ENCODE measurements around the gene DIP2C.
"Not testable (repeated sequence)": the region's sequence is repeated elsewhere in the genome, so short reads cannot be mapped to it uniquely, and the experiment has no call there.

Gene DIP2C

DNA sequence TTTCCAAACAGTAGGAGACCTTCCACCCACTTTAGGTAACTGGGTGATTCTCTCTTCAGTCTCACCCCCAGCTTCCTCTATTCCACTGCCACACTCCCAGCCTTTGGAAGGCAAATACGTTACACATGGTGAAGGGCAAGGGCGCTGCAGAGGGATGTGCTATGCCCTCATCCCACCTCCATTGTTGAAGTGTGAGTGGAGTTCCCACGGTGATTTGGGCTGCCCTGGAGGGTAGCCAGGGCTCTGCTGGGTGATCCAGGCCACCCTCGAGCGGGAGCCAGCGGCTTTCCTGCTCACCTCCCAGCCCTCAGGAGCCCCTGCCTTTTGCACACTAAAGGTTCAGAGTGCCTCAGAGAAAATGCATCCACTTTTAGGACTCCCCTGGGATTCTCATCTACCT, 373.1 kb downstream of the DIP2C start:
- DNase-seq, result no peak

DNA sequence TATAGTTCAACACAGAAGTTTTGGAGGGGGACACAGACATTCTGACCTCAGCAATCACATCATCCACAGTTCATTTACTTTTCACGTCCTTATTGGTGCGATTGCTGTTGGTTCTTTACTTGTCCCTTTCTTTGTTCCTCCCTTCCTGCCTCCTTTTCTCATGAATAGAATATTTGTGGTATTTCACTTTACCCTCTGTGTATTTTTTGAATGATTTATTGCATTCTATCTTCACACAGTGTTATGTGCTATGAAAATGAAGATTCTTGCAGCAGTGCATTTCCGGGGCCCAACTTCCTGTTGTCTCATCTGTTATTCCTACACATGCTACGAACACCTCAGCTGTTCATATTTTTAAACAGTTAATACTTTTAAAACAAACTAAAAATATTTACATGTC, 374.6 kb downstream of the DIP2C start:
- no peak for DNase-seq

DNA sequence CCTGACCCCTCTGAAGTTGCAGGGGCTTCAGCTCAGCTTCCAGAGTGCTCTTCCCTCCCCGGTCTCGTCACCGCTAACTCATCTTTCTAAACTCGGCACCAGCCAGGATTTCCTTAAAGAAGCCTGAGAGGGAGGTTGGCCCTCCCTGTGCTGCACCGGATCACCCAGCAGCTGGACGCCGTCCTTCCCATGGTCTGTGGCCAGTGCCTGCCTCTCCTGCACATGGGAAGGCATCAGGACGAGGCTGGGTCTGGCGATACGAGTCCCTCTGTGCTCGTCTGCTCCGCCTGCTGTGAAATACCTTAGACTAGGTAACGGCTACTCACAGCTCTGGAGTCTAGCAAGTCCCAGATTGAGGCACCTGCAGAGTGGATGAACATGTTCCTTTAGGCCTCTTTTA, 375.1 kb downstream of the DIP2C start:
- DNase-seq, result no peak

GRCh38 chr10:311901-312665, 377.4 kb downstream of the DIP2C start:
- no peak for DNase-seq

- DNase-seq, result no peak
Observed at GRCh38 chr10:310976-311639, 378.4 kb downstream of the DIP2C start.

- no peak for DNase-seq
Observed at GRCh38 chr10:310371-310770, 379.1 kb downstream of the DIP2C start.

- DNase-seq, result no peak
Observed at GRCh38 chr10:308572-309085, 380.8 kb downstream of the DIP2C start.

DNA sequence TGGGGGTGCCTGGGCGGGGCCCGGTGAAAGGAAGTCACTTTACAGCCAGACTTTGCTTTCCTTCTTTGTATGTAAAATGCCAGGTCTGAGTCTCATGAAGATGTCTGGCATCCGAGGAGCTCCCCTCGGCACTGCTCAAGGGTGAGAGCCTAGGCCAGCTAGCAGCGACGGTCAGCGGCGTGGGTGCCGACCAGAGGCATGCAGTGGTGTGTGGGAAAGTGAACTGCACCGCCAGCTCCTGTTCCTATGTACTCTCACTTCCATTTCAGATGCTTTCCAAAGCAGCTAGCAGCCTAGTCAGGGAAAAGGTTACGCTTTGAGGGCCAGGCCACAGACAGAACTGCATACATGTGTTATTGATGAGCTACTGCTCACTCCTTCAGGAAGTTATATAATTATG, 381.4 kb downstream of the DIP2C start:
- DNase-seq, result no peak

DNA sequence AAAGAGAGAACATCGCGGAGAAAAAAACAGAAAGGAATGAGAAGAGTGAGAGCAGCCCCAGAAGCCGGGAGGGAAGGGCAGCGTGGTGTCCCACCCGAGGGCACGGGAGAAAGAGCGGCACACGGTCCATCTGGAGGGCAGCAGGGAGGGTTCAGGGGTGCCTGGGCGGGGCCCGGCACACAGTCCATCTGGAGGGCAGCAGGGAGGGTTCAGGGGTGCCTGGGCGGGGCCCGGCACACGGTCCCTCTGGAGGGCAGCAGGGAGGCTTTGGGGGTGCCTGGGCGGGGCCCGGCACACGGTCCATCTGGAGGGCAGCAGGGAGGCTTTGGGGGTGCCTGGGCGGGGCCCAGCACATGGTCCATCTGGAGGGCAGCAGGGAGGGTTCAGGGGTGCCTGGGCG, 381.8 kb downstream of the DIP2C start:
- no peak for DNase-seq

DNA sequence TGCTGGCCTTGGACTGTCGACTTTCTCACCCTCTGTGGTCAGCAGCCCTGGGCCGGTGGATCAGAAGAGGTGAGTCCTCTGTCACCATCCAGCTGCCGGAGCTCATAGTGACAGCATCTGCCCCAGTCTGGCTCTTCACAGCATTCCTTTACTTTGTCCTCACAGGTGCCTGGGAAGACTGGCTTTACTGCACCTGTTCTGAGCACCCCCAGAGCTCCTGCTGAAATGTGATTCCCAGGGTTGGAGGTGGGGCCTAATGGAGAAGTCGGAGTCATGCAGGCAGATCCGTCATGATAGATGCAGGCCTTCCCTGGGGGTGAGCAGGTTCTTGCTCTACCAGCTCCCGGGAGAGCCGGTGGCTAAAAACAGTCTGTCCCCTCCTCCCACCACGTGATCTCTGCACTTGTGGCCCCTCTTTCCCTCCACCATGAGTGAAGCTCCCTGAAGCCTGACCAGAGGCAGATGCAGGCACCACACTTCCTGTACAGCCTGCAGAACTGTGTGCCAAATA, 382.7 kb downstream of the DIP2C start:
- DNase-seq, result no peak

GRCh38 chr10:306007-306674, 383.3 kb downstream of the DIP2C start:
- DNase-seq, result no peak

GRCh38 chr10:305034-305433, 384.4 kb downstream of the DIP2C start:
- no peak for DNase-seq

- DNase-seq, result no peak
Observed at GRCh38 chr10:301536-301935, 387.9 kb downstream of the DIP2C start.

- not testable (repeated sequence) for DNase-seq
Observed at GRCh38 chr10:300580-300979, 388.9 kb downstream of the DIP2C start.

DNA sequence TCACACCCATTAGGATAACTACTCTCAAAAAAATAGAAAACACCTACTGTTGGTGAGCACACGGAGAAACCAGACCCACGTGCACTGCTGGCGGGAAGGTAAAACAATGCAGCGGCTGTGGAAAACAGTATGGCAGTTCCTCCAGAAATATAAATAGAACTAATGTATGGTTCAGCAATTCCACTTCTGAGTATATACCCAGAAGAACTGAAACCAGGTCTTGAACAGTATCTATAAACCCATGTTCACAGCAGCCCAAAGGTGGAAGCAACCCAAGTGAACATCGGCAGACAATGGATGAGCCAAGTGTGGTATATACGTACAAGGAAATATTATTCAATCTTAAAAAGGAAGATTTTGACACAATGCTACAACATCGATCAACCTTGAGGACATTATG, 389.5 kb downstream of the DIP2C start:
- DNase-seq, result no peak

GRCh38 chr10:299512-299911, 390.0 kb downstream of the DIP2C start:
- no peak for DNase-seq

- no peak for DNase-seq
Observed at GRCh38 chr10:298033-298432, 391.4 kb downstream of the DIP2C start.

DNA sequence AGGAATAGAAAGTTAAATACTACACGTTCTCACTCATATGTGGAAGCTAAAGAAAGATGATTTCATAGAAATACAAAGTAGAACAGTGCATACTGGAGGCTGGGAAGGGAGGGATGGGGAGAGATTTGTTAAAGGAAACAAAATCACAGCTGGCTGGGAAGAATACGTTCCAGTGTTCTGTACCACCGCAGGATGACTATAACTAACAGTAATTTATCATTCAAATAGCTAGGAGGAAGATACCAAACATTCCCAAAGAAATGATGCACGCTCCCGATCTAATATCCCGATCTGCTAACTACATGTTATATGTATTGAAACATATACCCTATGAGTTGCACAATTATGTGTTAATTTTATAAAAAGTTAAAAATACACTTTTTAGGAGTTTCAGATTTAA, 391.9 kb downstream of the DIP2C start:
- no peak for DNase-seq

DNA sequence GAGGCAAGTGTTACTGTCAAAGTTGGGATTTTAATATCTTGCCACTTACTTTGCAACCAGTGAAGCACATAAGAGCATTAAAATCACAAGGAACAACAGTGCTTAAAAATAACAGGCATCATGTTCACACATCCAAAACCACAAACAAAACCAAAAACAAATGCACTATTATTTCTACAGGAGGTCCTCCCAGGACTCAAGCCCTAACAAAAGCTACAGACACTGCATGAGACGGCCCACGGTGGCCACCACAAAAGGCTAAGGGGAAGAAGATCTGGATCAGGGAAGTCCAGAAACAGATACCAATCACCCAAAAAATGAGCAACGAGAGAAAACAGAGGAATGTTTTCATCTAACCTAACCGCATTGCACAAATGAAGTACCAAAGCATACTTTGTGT, 395.8 kb downstream of the DIP2C start:
- DNase-seq, result no peak

GRCh38 chr10:290026-290725, 399.3 kb downstream of the DIP2C start:
- no peak for DNase-seq

DNA sequence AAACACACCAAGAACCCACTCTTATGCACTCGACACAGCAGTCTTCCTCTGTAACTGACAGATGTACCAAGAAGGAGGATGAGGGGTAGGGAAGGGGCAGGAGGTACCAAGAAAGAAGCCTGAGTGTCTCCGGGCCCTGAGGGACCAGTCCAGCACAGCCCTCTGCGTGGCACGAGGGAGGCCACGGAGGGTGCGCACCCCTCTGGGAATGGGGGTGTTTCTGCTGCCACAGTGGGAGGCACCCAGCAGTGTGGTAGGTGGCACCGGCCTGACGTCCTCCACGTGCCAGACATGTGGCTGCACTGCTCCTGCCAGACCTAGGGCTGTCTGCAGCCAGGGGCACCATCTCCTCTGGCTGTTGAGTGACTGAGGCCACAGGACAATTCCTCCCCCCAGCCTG, 399.9 kb downstream of the DIP2C start:
- no peak for DNase-seq

GRCh38 chr10:288316-289200, 400.9 kb downstream of the DIP2C start:
- no peak for DNase-seq

Data from suppressor macrophage treated with lipopolysaccharide for 4 hours (primary cell).